Measurements from ENCODE around the gene STIM1.

The STIM1 gene

GRCh38 chr11:3959903-3960265 is 104.4 kb downstream of the STIM1 start:
- no peak overlapping the region for H3K9ac ChIP-seq (ENCODE audit: low read depth, low read length)
- no peak overlapping the region for H3K27ac ChIP-seq (ENCODE audit: low read length)
- no peaks in the 10 kb centered on the region for H3K9me3 ChIP-seq (ENCODE audit: insufficient read depth, low read depth, low read length)
- H3K27me3 ChIP-seq (ENCODE audit: insufficient read depth, low read length) = no peaks in the 10 kb centered on the region
- no peaks in the 10 kb centered on the region for H3K4me1 ChIP-seq (ENCODE audit: insufficient read depth, low read length)
- no peaks in the 10 kb centered on the region for H3K36me3 ChIP-seq (ENCODE audit: insufficient read depth, low read depth, low read length)
- H3K4me3 ChIP-seq (ENCODE audit: low read length) = no peak overlapping the region

DNA sequence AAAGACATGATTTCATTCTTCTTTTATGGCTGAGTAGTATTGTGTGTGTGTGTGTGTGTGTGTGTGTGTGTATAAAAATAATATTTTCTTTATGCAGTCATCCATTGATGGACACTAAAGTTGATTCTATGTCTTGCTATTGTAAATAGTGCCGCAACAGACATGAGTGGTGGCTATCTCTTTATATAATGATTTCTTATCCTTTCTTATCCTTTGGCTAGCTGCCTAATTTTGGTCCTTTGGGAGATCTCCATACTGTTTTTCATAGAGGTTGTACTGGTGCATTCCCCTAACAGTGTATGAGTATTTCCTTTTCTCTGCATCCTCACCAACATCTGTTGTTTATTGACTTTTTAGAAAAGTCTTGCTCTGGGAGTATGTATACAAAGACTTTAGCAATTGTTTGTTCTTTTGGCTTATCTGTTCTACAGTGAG is 107.0 kb downstream of the STIM1 start:
- Histone ChIP-seq H3K4me3 (ENCODE audit: low read length) (no peak overlapping the region), H3K36me3 (ENCODE audit: insufficient read depth, low read depth, low read length) (no peaks in the 10 kb centered on the region), H3K9me3 (ENCODE audit: insufficient read depth, low read depth, low read length) (no peaks in the 10 kb centered on the region), H3K9ac (ENCODE audit: low read depth, low read length) (no peak overlapping the region), H3K4me1 (ENCODE audit: insufficient read depth, low read length) (no peaks in the 10 kb centered on the region), H3K27me3 (ENCODE audit: insufficient read depth, low read length) (no peaks in the 10 kb centered on the region), H3K27ac (ENCODE audit: low read length) (no peak overlapping the region)

- H3K27ac ChIP-seq (ENCODE audit: low read length) = no peak overlapping the region
- no peaks in the 10 kb centered on the region for H3K27me3 ChIP-seq (ENCODE audit: insufficient read depth, low read length)
- H3K36me3 ChIP-seq (ENCODE audit: insufficient read depth, low read depth, low read length) = no peaks in the 10 kb centered on the region
- no peaks in the 10 kb centered on the region for H3K9me3 ChIP-seq (ENCODE audit: insufficient read depth, low read depth, low read length)
- H3K9ac ChIP-seq (ENCODE audit: low read depth, low read length) = no peak overlapping the region
- no peak overlapping the region for H3K4me3 ChIP-seq (ENCODE audit: low read length)
- H3K4me1 ChIP-seq (ENCODE audit: insufficient read depth, low read length) = no peaks in the 10 kb centered on the region
These were observed 108.6 kb downstream of the STIM1 start for GRCh38 chr11:3964056-3964455.

DNA sequence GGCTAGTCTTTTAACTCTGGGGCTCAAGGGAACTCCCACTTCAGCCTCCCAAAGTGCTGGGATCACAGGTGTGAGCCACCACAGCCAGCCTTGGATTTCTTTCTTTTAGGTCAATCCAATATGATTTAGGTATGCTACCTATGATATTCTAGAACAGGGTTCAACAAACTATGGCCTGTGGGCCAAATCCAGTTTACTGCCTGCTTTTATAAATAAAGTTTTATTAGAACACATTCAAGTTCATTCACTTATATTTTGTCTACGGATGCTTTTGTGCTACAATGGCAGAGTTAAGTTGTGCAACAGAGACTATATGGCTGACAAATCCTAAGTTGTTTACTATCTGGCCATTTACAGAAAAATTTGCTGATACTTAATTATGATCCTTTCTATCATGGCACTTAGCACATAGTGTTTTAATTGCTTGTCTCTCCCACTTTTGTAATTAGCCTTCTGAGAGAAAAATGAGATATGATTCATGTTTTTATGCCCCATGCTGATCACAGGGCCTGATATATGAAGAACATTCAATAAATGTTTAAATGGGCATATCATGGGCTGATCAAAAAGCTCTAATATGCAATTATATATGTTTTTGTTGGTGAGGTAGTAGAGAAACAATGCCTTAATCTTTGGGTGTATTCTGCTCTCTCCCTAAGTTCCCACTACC is 109.6 kb downstream of the STIM1 start:
- no peaks in the 10 kb centered on the region for H3K4me1 ChIP-seq (ENCODE audit: insufficient read depth, low read length)
- no peak overlapping the region for H3K9ac ChIP-seq (ENCODE audit: low read depth, low read length)
- no peak overlapping the region for H3K4me3 ChIP-seq (ENCODE audit: low read length)
- no peaks in the 10 kb centered on the region for H3K9me3 ChIP-seq (ENCODE audit: insufficient read depth, low read depth, low read length)
- H3K27ac ChIP-seq (ENCODE audit: low read length) = no peak overlapping the region
- H3K27me3 ChIP-seq (ENCODE audit: insufficient read depth, low read length) = no peaks in the 10 kb centered on the region
- H3K36me3 ChIP-seq (ENCODE audit: insufficient read depth, low read depth, low read length) = no peaks in the 10 kb centered on the region

DNA sequence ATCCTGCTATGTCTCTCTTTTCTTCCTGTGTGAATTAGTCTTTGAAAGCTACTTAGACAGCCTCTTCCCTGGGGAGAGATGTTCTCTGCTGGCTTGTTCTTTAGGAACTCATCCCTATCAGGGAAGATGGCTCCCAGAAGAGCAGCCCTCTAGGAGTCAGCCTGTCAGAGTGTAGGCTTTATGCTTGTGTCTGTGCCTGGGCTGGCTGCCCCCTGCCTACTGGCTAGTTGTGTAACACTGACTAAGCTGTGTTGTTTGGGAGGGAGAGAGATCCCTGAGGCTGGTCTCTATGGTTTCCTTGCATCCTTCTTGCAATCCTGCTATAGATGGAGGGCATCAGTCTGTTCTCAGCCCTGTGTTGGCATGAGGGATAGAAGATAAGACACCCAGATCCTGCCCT is 112.2 kb downstream of the STIM1 start:
- Histone ChIP-seq H3K9me3 (ENCODE audit: insufficient read depth, low read depth, low read length) (no peaks in the 10 kb centered on the region), H3K4me1 (ENCODE audit: insufficient read depth, low read length) (no peaks in the 10 kb centered on the region), H3K9ac (ENCODE audit: low read depth, low read length) (no peak overlapping the region), H3K27ac (ENCODE audit: low read length) (no peak overlapping the region), H3K4me3 (ENCODE audit: low read length) (no peak overlapping the region), H3K36me3 (ENCODE audit: insufficient read depth, low read depth, low read length) (no peaks in the 10 kb centered on the region), H3K27me3 (ENCODE audit: insufficient read depth, low read length) (no peaks in the 10 kb centered on the region)

GRCh38 chr11:3969200-3969599 is 113.7 kb downstream of the STIM1 start:
- Histone ChIP-seq H3K9ac (ENCODE audit: low read depth, low read length) (no peak overlapping the region), H3K4me3 (ENCODE audit: low read length) (no peak overlapping the region), H3K27ac (ENCODE audit: low read length) (no peak overlapping the region), H3K4me1 (ENCODE audit: insufficient read depth, low read length) (no peaks in the 10 kb centered on the region), H3K36me3 (ENCODE audit: insufficient read depth, low read depth, low read length) (no peaks in the 10 kb centered on the region), H3K9me3 (ENCODE audit: insufficient read depth, low read depth, low read length) (no peaks in the 10 kb centered on the region), H3K27me3 (ENCODE audit: insufficient read depth, low read length) (no peaks in the 10 kb centered on the region)

DNA sequence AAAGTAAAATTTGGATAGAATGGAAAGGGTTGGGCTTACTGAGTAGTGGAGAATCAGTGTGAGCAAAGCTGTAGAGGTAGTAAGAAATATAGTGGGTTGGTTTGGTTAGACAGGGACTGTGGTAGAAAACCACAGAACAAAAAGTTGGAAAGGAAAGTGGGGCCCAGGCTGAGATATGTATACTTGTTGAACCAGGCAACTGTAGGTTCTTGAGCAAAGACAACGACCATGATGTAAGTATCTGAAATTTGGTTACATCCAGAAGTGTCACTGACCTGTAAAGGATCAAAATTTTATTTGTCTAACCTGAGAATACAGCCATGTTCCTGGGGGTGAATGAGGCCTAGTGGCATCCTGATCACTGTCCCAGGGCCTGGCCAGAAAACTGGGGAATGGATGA is 114.1 kb downstream of the STIM1 start:
- H3K36me3 ChIP-seq (ENCODE audit: insufficient read depth, low read depth, low read length) = no peaks in the 10 kb centered on the region
- no peak overlapping the region for H3K9ac ChIP-seq (ENCODE audit: low read depth, low read length)
- no peaks in the 10 kb centered on the region for H3K27me3 ChIP-seq (ENCODE audit: insufficient read depth, low read length)
- no peaks in the 10 kb centered on the region for H3K4me1 ChIP-seq (ENCODE audit: insufficient read depth, low read length)
- no peak overlapping the region for H3K27ac ChIP-seq (ENCODE audit: low read length)
- H3K4me3 ChIP-seq (ENCODE audit: low read length) = no peak overlapping the region
- no peaks in the 10 kb centered on the region for H3K9me3 ChIP-seq (ENCODE audit: insufficient read depth, low read depth, low read length)

- no peaks in the 10 kb centered on the region for H3K9me3 ChIP-seq (ENCODE audit: insufficient read depth, low read depth, low read length)
- H3K27me3 ChIP-seq (ENCODE audit: insufficient read depth, low read length) = no peaks in the 10 kb centered on the region
- no peaks in the 10 kb centered on the region for H3K36me3 ChIP-seq (ENCODE audit: insufficient read depth, low read depth, low read length)
- H3K4me3 ChIP-seq (ENCODE audit: low read length) = no peak overlapping the region
- H3K4me1 ChIP-seq (ENCODE audit: insufficient read depth, low read length) = no peaks in the 10 kb centered on the region
- H3K27ac ChIP-seq (ENCODE audit: low read length) = no peak overlapping the region
- no peak overlapping the region for H3K9ac ChIP-seq (ENCODE audit: low read depth, low read length)
These were observed 114.6 kb downstream of the STIM1 start for GRCh38 chr11:3970108-3970507.

DNA sequence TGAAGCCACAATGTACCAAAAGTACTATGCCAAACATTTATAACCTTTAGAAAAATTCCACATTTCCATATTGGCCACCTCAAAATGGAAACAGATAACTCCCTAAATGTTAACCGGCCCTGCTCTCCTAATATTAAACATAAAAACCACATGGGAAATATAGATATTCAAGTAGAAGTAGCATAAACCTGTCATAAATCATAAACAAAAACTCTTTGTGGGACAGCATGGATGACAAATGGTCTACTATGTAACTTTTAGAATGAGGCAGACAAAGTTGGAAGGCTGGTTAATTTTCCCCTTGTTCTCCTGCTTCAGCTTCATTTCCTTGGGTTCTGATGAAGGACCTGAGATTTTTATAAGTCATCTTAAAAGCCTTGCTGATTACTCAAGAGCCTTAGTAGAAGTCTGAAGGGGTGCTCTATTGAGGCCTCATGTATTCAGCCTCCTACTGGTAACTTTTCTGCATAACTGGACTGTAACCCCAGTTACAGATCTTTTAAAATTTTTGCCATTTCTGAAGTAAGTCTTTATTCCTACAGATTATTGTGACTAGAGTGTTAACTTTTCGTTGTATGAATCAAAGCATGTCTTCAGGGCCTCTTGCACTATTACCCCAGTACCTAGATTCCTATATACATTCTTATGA is 116.4 kb downstream of the STIM1 start:
- Histone ChIP-seq H3K36me3 (ENCODE audit: insufficient read depth, low read depth, low read length) (no peaks in the 10 kb centered on the region), H3K9me3 (ENCODE audit: insufficient read depth, low read depth, low read length) (no peaks in the 10 kb centered on the region), H3K27ac (ENCODE audit: low read length) (no peak overlapping the region), H3K4me3 (ENCODE audit: low read length) (no peak overlapping the region), H3K27me3 (ENCODE audit: insufficient read depth, low read length) (no peaks in the 10 kb centered on the region), H3K9ac (ENCODE audit: low read depth, low read length) (0 out of 2 replicates have a peak overlapping the region, but pooled peaks have one; percentile 4), H3K4me1 (ENCODE audit: insufficient read depth, low read length) (no peaks in the 10 kb centered on the region)

GRCh38 chr11:3972431-3972830 is 117.0 kb downstream of the STIM1 start:
- Histone ChIP-seq H3K27me3 (ENCODE audit: insufficient read depth, low read length) (no peaks in the 10 kb centered on the region), H3K4me3 (ENCODE audit: low read length) (no peak overlapping the region), H3K9me3 (ENCODE audit: insufficient read depth, low read depth, low read length) (no peaks in the 10 kb centered on the region), H3K4me1 (ENCODE audit: insufficient read depth, low read length) (no peaks in the 10 kb centered on the region), H3K36me3 (ENCODE audit: insufficient read depth, low read depth, low read length) (no peaks in the 10 kb centered on the region), H3K9ac (ENCODE audit: low read depth, low read length) (no peak overlapping the region), H3K27ac (ENCODE audit: low read length) (no peak overlapping the region)

- Histone ChIP-seq H3K9ac (ENCODE audit: low read depth, low read length) (no peak overlapping the region), H3K27me3 (ENCODE audit: insufficient read depth, low read length) (no peaks in the 10 kb centered on the region), H3K4me3 (ENCODE audit: low read length) (no peak overlapping the region), H3K27ac (ENCODE audit: low read length) (no peak overlapping the region), H3K9me3 (ENCODE audit: insufficient read depth, low read depth, low read length) (no peaks in the 10 kb centered on the region), H3K36me3 (ENCODE audit: insufficient read depth, low read depth, low read length) (no peaks in the 10 kb centered on the region), H3K4me1 (ENCODE audit: insufficient read depth, low read length) (no peaks in the 10 kb centered on the region)
These were observed 121.6 kb downstream of the STIM1 start for GRCh38 chr11:3977078-3977477.

GRCh38 chr11:3981084-3981633 is 125.7 kb downstream of the STIM1 start:
- Histone ChIP-seq H3K27me3 (ENCODE audit: insufficient read depth, low read length) (no peaks in the 10 kb centered on the region), H3K27ac (ENCODE audit: low read length) (no peak overlapping the region), H3K9ac (ENCODE audit: low read depth, low read length) (no peak overlapping the region), H3K4me1 (ENCODE audit: insufficient read depth, low read length) (no peaks in the 10 kb centered on the region), H3K36me3 (ENCODE audit: insufficient read depth, low read depth, low read length) (no peaks in the 10 kb centered on the region), H3K9me3 (ENCODE audit: insufficient read depth, low read depth, low read length) (no peaks in the 10 kb centered on the region), H3K4me3 (ENCODE audit: low read length) (no peak overlapping the region)

Measured in iPS-20b (cell line).